Mucosa of descending colon (tissue), 3 donors: ENCODE results near the gene BLM. TPM values are rescaled to one million over a fixed set of nuclear protein-coding genes. Genes with fewer than 3 reads are reported as not detected.
A peak's percentile ranks its signal among the peaks of the same experiment; 100 is the strongest.

ENCODE experiments used
- ATAC-seq: fragments of 200-7000 bp; cut with Tn5 transposase; one replicate; pipeline ENCODE4 v1.9.1; 2020; ENCODE audit warnings: mild to moderate bottlenecking, moderate library complexity
- DNase-seq, 3 donors: peaks; one replicate each; pipeline ENCODE4 v3.0.0-alpha.2; 2020
- H3K36me3 ChIP-seq: fragments of 200-600 bp; one replicate; pipeline ENCODE4 v1.8.0; 2021; ENCODE audit warnings: low read depth, mild to moderate bottlenecking
- H3K4me1 ChIP-seq: fragments of 200-600 bp; one replicate; pipeline ENCODE4 v1.8.0; 2021; ENCODE audit warnings: low read depth, mild to moderate bottlenecking
- H3K4me3 ChIP-seq: fragments of 200-600 bp; one replicate; pipeline ENCODE4 v1.8.0; 2021; ENCODE audit warnings: mild to moderate bottlenecking
- H3K9me3 ChIP-seq: fragments of 200-600 bp; one replicate; pipeline ENCODE4 v1.8.0; 2021; ENCODE audit warnings: mild to moderate bottlenecking
- CTCF ChIP-seq: fragments of 200-600 bp; IDR thresholded peaks from one replicate; pipeline ENCODE4 v1.8.0; 2022; ENCODE audit warnings: antibody characterized with exemption, mild to moderate bottlenecking
- intact Hi-C, 2 donors: fragments of 100-400 bp; cut with DNase I in 1 of 2; cut with micrococcal nuclease in 1 of 2; formaldehyde crosslinking; loops; one replicate each; pipeline versions ENCODE4 v1.11.0 to v1.11.1; 2022; cut with DNase I, micrococcal nuclease
- total RNA-seq, 3 donors: library from RNA; stranded (reverse); fragmentation: NEBNext Ultra II Directional in 2 of 3; extraction: Animal tissue kit (Norgen Biotek cat#: 25700) in 2 of 3; gene quantifications; one replicate each; pipeline versions ENCODE4 v1.2.1 to v1.2.4, GENCODE V29; 2021 to 2023
- donor health status: DM: no; HTN: no; CAD: no; lungs with moderate emphysema.
- donor health status: DM: no; HTN: no; CAD: no.
- donor health status: DM: no; HTN: yes; CAD: no.

BLM gene
- total RNA-seq, 3 donors from 2014 or later, result 2.9 to 7.2 (median 4.1) TPM

GRCh38 chr15:90828111-90828510 lies 111.0 kb downstream of the BLM start:
- DNase-seq (no peak), ATAC-seq (no peak)
- Histone ChIP-seq H3K9me3 (no peaks in the 10 kb centered on the region), H3K4me1 (peaks cover 6% of the 10 kb centered on the region), H3K36me3 (no peaks in the 10 kb centered on the region), H3K4me3 (no peak overlapping the region)
- TF ChIP-seq CTCF, result no peak
- intact Hi-C loops, result no loop called here

DNA sequence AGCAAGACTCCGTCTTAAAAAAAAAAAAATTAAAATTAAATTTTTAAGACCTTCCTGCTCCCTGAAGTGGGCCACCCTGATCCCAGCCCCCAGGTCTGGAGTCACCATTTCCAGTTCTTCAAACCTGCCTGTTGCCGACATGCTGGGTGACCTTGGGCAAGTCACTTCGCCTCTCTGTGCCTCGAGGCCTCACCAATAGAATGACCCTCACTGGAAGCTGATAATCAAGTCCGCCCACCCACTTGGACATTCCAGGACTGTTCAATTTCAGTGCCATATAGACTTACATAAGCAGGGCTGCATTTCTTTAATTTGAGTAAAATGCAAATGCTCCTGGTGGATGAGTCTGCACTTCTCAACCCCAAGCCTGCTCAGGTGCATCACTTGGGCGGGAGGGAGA lies 112.0 kb downstream of the BLM start:
- ATAC-seq, result no peak

GRCh38 chr15:90829942-90830440 lies 112.8 kb downstream of the BLM start:
- Histone ChIP-seq H3K4me1 (no peaks in the 10 kb centered on the region), H3K4me3 (no peak overlapping the region), H3K36me3 (no peaks in the 10 kb centered on the region), H3K9me3 (no peaks in the 10 kb centered on the region)
- no peak for TF ChIP-seq CTCF
- ATAC-seq (peak; percentile 61), DNase-seq (peak in 1 of 3 donors; percentile 47)
- intact Hi-C loops, result no loop called here

More for the DNA sequence above, 112.0 kb downstream of the BLM start:
- Histone ChIP-seq H3K36me3 (no peaks in the 10 kb centered on the region), H3K9me3 (no peaks in the 10 kb centered on the region), H3K4me1 (peaks cover 2% of the 10 kb centered on the region), H3K4me3 (no peak overlapping the region)
- TF ChIP-seq CTCF, result no peak
- intact Hi-C loops, result no loop called here
- DNase-seq, result no peak

DNA sequence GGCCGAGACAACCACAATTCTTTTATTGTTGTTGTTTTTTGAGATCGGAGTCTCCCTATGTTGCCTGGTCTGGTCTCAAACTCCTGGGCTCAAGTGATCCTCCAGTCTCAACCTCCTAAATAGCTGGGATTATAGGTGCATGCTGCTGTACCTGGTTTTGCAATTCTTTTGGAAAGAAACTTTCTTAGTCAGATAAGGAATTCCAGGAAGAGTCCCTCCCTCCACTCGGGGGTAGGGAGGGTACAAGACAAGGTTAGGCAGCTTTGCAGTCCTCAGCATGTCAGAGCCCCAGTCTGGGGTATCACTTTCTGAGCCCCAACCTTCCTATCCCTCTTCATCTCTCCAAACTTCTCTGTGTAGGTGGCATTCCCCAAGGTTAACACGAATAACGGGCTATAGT lies 117.5 kb downstream of the BLM start:
- Histone ChIP-seq H3K9me3 (no peaks in the 10 kb centered on the region), H3K36me3 (no peaks in the 10 kb centered on the region), H3K4me1 (peaks cover 6% of the 10 kb centered on the region), H3K4me3 (no peak overlapping the region)
- ATAC-seq, result no peak
- DNase-seq, result no peak
- no peak for TF ChIP-seq CTCF
- intact Hi-C loops, result no loop called here

DNA sequence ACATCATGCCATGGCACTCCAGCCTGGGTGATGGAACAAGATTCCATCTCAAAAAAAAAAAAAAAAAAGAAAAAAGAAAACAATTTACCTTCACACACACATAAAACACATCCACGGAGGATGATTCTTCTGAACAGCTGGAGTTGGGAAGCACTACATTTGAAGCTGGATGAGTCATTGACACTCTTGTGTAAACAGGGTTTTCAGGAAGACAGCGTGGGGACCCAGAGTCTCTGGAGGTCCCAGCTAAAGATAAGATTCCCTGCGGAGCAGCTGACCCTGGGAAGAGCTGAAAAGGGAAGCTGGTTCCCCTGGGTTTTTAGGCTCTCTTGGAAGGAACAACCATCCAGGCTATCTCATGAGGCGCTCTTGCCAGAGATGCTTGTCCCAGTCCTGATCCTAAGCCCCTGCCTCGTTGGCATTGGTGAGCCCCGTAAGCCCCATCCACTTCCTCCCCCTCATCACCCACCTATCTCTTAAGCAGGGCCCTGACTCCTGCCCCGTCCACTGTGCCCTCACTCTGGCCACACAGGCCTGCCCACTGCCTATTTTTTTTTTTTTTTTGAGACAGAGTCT lies 119.2 kb downstream of the BLM start:
- H3K9me3 ChIP-seq, result no peaks in the 10 kb centered on the region
- no peaks in the 10 kb centered on the region for H3K36me3 ChIP-seq
- intact Hi-C loops, result no loop called here
- ATAC-seq, result no peak
- no peak for TF ChIP-seq CTCF
- H3K4me3 ChIP-seq, result no peak overlapping the region
- DNase-seq, result peak in 1 of 3 donors; percentile 29
- peaks cover 7% of the 10 kb centered on the region for H3K4me1 ChIP-seq

GRCh38 chr15:90837094-90837493 lies 119.9 kb downstream of the BLM start:
- TF ChIP-seq CTCF, result no peak
- Histone ChIP-seq H3K9me3 (no peaks in the 10 kb centered on the region), H3K4me1 (peaks cover 7% of the 10 kb centered on the region), H3K36me3 (no peaks in the 10 kb centered on the region), H3K4me3 (no peak overlapping the region)
- no peak for ATAC-seq
- DNase-seq, result no peak
- intact Hi-C loops, result no loop called here
